Measurements from ENCODE around the gene CRYGS. TPM values are rescaled to one million over a fixed set of nuclear protein-coding genes. Genes with fewer than 3 reads are reported as not detected.

The CRYGS gene
- total RNA-seq, 1 experiment from 2014 or later, result 4.3 TPM

DNA sequence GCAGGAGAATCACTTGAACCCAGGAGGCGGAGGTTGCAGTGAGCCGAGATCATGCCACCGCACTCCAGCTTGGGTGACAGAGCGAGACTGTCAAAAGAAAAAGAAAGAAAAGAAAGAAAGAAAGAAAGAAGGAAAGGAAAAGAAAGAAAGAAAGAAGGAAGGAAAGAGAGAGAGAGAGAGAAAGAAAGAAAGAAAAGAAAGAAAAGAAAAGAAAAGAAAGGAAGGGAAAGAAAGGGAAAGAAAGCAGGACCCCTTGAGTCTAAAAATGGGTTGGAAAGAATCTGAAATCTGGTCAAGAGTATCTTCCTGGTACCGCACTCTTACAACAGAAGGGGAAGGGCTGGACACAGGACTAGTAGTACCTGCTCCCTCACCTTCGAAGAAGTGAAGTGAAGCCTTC is 19.6 kb downstream of the CRYGS start (continued):
- TF ChIP-seq, protein P1, sequence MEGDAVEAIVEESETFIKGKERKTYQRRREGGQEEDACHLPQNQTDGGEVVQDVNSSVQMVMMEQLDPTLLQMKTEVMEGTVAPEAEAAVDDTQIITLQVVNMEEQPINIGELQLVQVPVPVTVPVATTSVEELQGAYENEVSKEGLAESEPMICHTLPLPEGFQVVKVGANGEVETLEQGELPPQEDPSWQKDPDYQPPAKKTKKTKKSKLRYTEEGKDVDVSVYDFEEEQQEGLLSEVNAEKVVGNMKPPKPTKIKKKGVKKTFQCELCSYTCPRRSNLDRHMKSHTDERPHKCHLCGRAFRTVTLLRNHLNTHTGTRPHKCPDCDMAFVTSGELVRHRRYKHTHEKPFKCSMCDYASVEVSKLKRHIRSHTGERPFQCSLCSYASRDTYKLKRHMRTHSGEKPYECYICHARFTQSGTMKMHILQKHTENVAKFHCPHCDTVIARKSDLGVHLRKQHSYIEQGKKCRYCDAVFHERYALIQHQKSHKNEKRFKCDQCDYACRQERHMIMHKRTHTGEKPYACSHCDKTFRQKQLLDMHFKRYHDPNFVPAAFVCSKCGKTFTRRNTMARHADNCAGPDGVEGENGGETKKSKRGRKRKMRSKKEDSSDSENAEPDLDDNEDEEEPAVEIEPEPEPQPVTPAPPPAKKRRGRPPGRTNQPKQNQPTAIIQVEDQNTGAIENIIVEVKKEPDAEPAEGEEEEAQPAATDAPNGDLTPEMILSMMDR (IDR thresholded peaks at IDR 0.05 in 2 of 3, conservative IDR thresholded peaks at IDR 0.05 in 1 of 3; ENCODE audit: borderline replicate concordance in 1 of 3, insufficient read depth in 1 of 3, low read depth in 2 of 3, low read length in 2 of 3), result no peak
- no peak for TF ChIP-seq CBX3 (IDR thresholded peaks at IDR 0.05; ENCODE audit: low read depth)
- TF ChIP-seq POLR2A (IDR thresholded peaks at IDR 0.05; ENCODE audit: borderline replicate concordance, extremely low read depth, insufficient read depth, insufficient read length), result no peak
- no peak for TF ChIP-seq RAD21 (IDR thresholded peaks at IDR 0.05; ENCODE audit: low read depth)
- no peak for TF ChIP-seq JUND (IDR thresholded peaks at IDR 0.05)
- no peak for TF ChIP-seq POLR2AphosphoS5 (IDR thresholded peaks at IDR 0.05; ENCODE audit: low read depth, low read length)
- TF ChIP-seq YY1 (IDR thresholded peaks at IDR 0.05; ENCODE audit: extremely low read depth, insufficient replicate concordance, low read depth, low read length), result no peak
- no peak for TF ChIP-seq ZFX (IDR thresholded peaks at IDR 0.05)
- TF ChIP-seq, protein P2, sequence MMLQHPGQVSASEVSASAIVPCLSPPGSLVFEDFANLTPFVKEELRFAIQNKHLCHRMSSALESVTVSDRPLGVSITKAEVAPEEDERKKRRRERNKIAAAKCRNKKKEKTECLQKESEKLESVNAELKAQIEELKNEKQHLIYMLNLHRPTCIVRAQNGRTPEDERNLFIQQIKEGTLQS (IDR thresholded peaks at IDR 0.05), result no peak

DNA sequence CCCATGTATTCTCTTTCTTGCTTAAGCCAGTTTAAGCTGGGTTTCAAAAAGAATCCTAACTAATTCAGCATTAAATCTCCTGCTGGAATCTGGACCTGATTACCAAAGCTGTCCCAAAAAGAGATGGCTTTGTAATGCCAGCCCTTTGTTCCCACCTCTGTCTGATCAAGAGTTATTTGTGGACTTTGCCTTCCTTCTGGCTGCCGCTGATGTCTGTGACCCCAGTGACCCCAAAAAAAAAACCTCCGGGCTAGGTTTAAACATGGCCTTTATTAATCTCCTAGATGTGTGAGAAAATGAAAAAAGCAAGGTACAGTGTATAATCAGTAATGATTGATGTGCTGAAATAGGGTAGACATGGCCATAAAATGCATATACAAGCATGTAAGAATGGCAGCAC is 20.7 kb downstream of the CRYGS start:
- H3K9me3 ChIP-seq (ENCODE audit: control insufficient read depth in 1 of 2, insufficient read depth in 1 of 2, low read depth in 1 of 2, low read length in 2 of 2), result no peaks in the 10 kb centered on the region
- no peak overlapping the region for H2AFZ ChIP-seq (ENCODE audit: low read depth, low read length, poor library complexity, severe bottlenecking)
- POLR2A ChIA-PET, result no interaction called here
- TF ChIP-seq EGR1 (IDR thresholded peaks at IDR 0.05; ENCODE audit: low read depth), result no peak
- TF ChIP-seq, protein P3, sequence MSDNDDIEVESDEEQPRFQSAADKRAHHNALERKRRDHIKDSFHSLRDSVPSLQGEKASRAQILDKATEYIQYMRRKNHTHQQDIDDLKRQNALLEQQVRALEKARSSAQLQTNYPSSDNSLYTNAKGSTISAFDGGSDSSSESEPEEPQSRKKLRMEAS (IDR thresholded peaks at IDR 0.05), result no peak
- TF ChIP-seq, protein P1 (IDR thresholded peaks at IDR 0.05 in 2 of 3, conservative IDR thresholded peaks at IDR 0.05 in 1 of 3; ENCODE audit: borderline replicate concordance in 1 of 3, insufficient read depth in 1 of 3, low read depth in 2 of 3, low read length in 2 of 3), result no peak
- TF ChIP-seq JUND (IDR thresholded peaks at IDR 0.05), result no peak
- H3K36me3 ChIP-seq (ENCODE audit: control insufficient read depth in 1 of 2, insufficient read depth in 2 of 2, low read length in 2 of 2), result no peaks in the 10 kb centered on the region
- no peak overlapping the region for H3K4me2 ChIP-seq (ENCODE audit: low read length)
- ATAC-seq (no peak), DNase-seq (ENCODE audit: low read depth, low spot score) (no peak)
- RAD21 ChIA-PET (ENCODE audit: low non-redundant PET in 1 of 2, low total read pairs in 2 of 2, uncharacterized antibody in 2 of 2, unreplicated experiment in 2 of 2), result no interaction called here
- no peaks in the 10 kb centered on the region for H4K20me1 ChIP-seq (ENCODE audit: insufficient read depth)
- H3K4me3 ChIP-seq (replicated peaks in 1 of 2; ENCODE audit: low read depth in 1 of 2, low read length in 2 of 2), result no peak overlapping the region
- H3K27ac ChIP-seq (ENCODE audit: low read depth, low read length), result no peak overlapping the region
- H3K27me3 ChIP-seq (ENCODE audit: insufficient read depth, low read length), result peaks cover 17% of the 10 kb centered on the region; the same call in 1 of the 2 replicates
- H3K4me1 ChIP-seq (ENCODE audit: control insufficient read depth in 1 of 2, insufficient read depth in 2 of 2, low read length in 2 of 2), result no peaks in the 10 kb centered on the region
- H3K9ac ChIP-seq (ENCODE audit: low read length), result no peak overlapping the region
- no peaks in the 10 kb centered on the region for H3K9me2 ChIP-seq (ENCODE audit: insufficient read depth)
- no TSS peak for BruUV-seq (replicated peaks)
- no peaks in the 10 kb centered on the region for H3K79me2 ChIP-seq (ENCODE audit: insufficient read depth, low read length)
- CTCF ChIA-PET, result no interaction called here
- intact Hi-C loops (cut with micrococcal nuclease), result no loop called here

Data from HCT116 (cell line).